Activated T-cell treated with anti-CD3 and anti-CD28 coated beads for 1 hour (primary cell): Measurements from ENCODE around the gene ATPAF1.
"Not testable (repeated sequence)": the region's sequence is repeated elsewhere in the genome, so short reads cannot be mapped to it uniquely, and the experiment has no call there.

ENCODE experiments used
- DNase-seq: peaks from one replicate; pipeline ENCODE4 v3.0.0-alpha.2; 2020; ENCODE audit warnings: low read depth

ATPAF1 gene

GRCh38 chr1:46681333-46682034 lies 13.3 kb upstream of the ATPAF1 start:
- no peak for DNase-seq

DNA sequence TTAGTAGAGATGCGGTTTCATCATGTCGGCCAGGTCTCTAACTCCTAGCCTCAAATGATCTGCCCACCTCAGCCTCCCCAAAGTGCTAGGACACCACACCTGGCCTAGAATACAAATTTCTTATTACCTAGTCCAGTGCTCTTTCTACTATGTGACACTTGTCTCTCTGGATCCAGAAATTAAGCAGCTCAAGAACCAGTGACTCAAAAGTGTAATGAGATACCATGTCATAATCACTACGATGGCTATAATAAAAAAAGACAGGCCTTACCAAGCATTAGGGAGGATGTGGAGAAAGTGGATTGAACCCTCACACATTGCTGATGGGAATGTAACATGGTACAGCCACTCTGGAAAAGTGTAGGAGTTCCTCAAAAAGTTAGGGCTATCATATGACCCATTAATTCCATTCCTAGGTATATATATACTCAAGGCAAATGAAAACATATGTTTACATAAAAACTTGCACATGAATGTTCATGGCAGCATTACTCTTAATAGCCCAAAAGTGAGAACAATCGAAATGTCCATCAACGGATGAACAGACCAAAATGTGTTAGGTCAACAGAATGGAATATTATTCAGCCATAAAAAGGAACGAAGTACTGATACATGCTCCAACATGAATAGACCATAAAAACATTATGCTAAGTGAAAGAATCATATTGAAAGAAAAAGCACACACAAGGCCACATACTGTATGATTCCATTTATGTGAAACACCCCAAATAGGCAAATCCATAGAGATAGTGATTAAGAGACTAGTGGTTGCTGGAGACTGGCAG lies 11.8 kb upstream of the ATPAF1 start:
- DNase-seq = no peak

- DNase-seq = no peak
These were observed 9.2 kb upstream of the ATPAF1 start for GRCh38 chr1:46677339-46677738.

DNA sequence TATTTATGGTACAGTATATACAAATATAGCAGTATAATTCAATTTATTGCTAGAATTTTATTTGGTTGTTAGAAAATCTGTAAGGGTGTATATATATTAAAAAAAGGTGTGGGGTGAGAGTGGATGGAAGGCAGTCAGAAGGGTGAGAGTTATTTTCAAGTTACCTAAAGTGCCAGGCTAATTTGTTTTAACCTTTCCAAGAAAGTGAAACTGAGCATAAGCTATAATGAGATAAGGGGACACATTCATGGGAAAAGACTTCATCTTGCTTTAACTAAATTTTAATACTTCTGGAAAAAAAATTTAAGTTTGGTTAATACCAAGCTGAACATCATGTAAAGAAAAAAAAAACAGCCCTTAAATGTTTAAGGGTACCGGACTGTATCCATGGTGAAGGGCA lies 8.4 kb upstream of the ATPAF1 start:
- DNase-seq = no peak

DNA sequence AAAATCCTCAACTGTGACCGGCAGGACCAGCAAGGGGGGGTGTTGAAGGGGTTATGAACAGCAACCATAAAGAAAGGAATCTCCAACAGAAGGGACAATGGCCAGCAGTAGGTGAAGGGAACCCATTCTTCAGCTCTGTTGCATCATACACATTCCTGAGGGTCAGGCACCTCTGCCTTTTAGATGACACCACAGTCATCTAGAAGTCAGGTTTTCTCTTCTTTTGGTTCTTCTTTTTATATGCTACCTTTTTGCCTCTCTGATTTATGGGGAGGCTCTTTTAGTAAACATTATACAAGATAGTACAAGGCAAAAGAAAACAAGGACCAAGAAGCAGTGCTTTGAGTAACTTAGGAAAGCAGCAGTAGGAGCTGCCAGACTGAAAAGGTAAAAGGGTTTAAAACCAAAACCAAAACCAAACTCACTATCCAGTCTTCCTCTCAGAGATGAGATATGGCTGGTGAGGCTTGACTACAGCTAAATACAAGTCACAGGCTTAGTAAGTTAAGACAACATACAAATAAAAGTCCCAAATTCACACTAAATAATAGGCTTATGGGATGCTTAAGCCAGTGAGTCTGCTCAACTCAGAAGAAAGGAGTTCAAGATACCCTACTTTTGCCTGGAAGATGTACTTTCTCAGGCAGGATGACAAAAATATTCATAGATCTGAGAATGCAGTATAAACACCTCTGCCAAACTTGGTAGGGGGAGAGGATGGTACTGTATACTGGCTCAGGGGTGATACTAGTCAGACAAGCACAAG lies 7.6 kb upstream of the ATPAF1 start:
- DNase-seq = no peak

- DNase-seq = no peak
These were observed 5.6 kb upstream of the ATPAF1 start for GRCh38 chr1:46673749-46674182.

DNA sequence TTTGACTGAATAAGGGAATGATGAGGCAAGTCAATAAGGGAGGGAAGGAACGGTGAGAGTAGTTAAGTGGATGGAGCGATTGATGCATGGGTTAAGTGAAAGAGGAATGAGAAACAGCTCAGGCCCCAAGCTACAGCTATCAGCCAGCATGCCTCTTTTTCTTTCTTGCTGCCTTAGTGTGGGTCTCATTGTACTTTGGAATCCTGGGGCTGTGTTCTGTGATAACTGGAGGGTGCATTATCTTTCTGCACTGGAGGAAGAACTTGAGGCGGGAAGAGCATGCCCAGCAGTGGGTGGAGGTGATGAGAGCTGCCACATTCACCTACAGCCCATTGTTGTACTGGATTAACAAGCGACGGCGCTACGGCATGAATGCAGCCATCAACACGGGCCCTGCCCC lies 4.5 kb upstream of the ATPAF1 start:
- DNase-seq = no peak

DNA sequence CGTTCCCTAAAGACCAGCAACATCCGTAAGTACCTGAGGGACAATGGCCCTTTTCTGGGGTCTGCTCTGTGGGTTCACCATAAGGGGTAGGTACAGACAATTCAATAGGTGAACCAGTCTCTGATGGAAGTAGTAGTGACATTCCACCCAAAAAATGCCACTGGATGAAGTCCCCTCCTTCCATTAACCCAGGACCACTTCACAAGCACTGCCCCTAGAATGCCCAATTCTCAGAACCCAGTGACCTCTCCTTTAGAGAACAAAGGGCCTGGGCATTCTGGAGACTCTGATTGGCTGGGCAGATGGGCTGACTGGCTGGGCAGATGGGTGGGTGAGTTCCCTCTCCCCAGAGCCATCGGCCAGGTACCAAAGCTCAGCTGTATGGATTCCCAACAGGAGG lies 3.4 kb upstream of the ATPAF1 start, which contains the start of gene TEX38:
Gene TEX38 (plus strand): TSS at position 301 of the 400 bp plus-strand sequence. CDS start 81 bp downstream, at position 382.
- no peak for DNase-seq

GRCh38 chr1:46670134-46670533 lies 2.0 kb upstream of the ATPAF1 start:
- no peak for DNase-seq

DNA sequence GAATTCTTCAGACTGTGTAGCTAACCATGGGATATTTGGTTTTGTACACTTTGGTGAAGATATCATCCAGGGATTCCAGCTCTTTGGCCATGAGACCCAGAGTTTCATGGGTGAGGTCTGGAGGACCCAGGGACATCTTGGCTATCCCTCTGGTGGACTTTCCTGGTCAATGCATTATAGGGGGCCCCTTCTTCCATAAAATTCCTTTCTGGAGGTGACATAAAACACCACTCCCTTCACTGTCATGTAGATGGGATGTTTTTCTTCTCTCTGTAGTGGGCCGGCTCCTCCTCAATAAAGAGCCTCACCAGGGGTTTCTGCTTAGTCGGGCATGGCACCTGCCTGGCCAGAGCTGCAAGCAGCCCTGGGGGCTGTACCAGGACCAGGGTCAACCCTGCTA lies 2.2 kb downstream of the ATPAF1 start:
- no peak for DNase-seq

DNA sequence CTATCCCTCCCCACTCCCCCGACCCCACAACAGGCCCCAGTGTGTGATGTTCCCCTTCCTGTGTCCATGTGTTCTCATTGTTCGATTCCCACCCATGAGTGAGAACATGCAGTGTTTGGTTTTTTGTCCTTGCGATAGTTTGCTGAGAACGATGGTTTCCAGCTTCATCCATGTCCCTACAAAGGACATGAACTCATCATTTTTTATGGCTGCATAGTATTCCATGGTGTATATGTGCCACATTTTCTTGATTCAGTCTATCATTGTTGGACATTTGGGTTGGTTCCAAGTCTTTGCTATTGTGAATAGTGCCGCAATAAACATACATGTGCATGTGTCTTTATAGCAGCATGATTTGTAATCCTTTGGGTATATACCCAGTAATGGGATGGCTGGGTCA lies 5.2 kb downstream of the ATPAF1 start:
- not testable (repeated sequence) for DNase-seq

GRCh38 chr1:46660116-46660515 lies 8.0 kb downstream of the ATPAF1 start:
- not testable (repeated sequence) for DNase-seq

- DNase-seq = no peak
These were observed 8.8 kb downstream of the ATPAF1 start for GRCh38 chr1:46659307-46659870.

DNA sequence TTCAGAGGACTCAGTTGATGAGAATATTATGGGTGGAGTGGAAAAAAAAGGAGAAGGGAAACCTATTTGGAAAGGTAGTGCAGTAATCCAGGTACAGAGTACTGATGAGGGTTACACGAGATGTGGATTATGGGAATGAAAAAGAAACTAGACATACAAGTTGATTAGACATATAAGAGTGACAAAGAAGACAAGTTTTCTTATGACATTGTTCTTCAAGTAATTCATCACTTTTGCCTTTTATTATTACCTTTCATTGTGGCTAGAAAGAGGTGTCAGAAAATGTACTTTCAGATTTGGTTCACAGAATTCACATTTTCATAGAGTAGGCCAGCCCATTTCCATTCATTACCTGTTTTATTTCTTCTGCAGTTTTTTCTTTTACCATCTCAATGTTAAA lies 10.4 kb downstream of the ATPAF1 start:
- no peak for DNase-seq

- DNase-seq = no peak
These were observed 11.5 kb downstream of the ATPAF1 start for GRCh38 chr1:46656643-46657042.

DNA sequence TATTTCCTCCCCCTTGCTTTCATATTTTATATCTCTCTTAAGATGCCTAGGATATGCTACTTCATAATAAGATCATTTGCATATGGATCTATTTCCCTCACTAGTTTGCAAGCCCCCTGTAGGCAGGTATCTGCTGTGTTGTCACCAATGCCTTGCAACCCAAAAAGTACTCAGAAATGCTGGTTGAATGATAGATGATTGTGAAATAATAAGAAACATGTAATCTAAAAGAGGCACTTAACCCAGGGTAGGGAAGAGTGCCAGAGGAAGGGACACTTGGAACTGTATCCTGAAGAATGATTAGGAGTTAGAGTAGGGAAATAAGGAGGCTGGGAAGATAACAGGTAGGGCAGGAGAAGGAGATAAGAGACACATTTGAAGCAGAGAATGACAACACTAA lies 12.3 kb downstream of the ATPAF1 start:
- DNase-seq = no peak

DNA sequence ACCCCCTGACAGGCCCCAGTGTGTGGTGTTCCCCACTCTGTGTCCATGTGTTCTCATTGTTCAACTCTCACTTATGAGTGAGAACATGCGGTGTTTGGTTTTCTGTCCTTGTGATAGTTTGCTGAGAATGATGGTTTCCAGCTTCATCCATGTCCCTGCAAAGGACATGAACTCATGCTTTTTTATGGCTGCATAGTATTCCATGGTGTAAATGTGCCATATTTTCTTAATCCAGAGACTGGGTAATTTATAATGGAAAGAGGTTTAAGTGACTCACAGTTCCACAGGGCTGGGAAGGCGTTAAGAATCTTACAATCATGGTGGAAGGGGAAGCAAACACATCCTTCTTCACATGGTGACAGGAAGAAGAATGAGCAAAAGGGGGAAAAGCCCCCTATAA lies 13.5 kb downstream of the ATPAF1 start:
- not testable (repeated sequence) for DNase-seq

GRCh38 chr1:46654012-46654411 lies 14.2 kb downstream of the ATPAF1 start:
- no peak for DNase-seq

DNA sequence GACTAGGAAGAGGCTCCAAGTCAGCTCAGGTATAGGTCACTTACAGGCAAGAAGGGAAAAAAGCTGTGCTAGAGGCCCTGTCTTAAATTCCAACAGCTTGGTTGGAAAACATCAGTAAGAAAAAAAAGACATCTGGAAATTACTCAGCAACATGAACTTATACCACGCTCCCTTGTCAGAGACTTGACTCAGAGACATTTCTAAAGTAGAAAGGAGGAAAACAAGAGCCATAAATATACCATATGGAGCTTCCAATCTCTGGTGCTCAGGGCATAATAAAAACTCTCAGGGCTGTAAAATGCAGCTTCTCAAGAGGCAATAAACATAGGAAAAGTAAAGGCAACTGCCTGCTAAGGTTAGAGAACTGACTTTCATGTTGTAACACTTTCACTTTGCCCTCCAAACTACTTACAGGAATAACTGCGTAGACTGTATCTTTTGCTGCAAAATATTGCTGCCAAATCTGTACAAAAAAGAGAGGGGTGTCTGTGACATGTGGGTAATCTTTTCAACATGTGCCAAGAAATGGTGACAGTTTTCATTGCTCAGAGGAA lies 14.7 kb downstream of the ATPAF1 start:
- DNase-seq = no peak

DNA sequence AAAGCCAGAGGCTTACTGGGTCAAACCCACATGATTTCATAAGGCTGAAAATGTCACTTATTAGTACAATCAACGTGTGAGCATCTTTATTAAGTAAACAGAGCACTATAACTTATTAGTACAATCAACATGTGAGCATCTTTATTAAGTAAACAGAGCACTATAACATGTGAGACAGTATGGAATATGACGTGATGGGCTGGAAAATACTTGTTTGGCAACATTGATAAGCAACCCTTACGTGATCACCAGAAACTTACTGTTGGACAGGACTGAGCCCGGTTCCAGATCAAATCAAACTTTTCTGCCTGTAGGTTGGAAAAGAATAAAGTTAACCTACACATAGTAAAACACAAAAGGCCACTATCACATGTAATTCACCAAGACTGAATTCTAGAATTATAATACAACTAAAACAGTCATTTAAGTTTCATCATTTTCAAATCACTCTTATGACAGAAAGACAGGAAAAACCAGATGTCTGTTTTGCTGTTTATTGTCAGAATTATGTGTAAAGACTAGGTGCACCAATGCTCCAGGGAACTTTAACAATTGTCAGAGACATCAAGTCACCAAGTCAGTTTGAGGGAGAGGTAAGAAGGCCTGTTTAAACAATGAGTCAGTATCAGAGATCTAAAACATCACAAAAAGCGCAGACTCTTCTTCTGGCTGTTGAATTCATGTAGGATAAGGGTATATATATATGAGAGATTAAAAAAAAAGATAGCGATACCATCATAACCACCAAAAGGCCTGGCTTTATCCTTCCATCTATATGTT lies 15.7 kb downstream of the ATPAF1 start:
- DNase-seq = no peak

DNA sequence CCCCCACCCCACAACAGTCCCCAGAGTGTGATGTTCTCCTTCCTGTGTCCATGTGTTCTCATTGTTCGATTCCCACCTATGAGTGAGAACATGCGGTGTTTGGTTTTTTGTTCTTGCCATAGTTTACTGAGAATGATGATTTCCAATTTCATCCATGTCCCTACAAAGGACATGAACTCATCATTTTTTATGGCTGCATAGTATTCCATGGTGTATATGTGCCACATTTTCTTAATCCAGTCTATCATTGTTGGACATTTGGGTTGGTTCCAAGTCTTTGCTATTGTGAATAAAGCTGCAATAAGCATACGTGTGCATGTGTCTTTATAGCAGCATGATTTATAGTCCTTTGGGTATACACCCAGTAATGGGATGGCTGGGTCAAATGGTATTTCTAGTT lies 17.0 kb downstream of the ATPAF1 start:
- not testable (repeated sequence) for DNase-seq
